AG09319 (cell line): Measurements from ENCODE around the gene CDC14A.

Source experiments
- DNase-seq: peaks from one replicate; pipeline ENCODE4 v3.0.0-alpha.2; 2010; ENCODE audit warnings: low read depth; ENCODE audit errors: extremely low read depth
- CTCF ChIP-seq: IDR thresholded peaks from 2 replicates; pipeline ENCODE4 v1.5.1; 2011; ENCODE audit warnings: low read depth, mild to moderate bottlenecking, inconsistent platforms, low read length, moderate library complexity

CDC14A gene

GRCh38 chr1:100349246-100349645 is 3.1 kb upstream of the CDC14A start:
- DNase-seq: no peak
- no peak for TF ChIP-seq CTCF

GRCh38 chr1:100350787-100351094 is 1.6 kb upstream of the CDC14A start:
- no peak for DNase-seq
- TF ChIP-seq CTCF: no peak

- DNase-seq: peak; percentile 61
- TF ChIP-seq CTCF: peak; percentile 32
These were observed 1.0 kb upstream of the CDC14A start for GRCh38 chr1:100351095-100351887.

- peak; percentile 0 for TF ChIP-seq CTCF
- no peak for DNase-seq
These were observed 930 bp downstream of the CDC14A start for GRCh38 chr1:100353071-100353801.

- no peak for DNase-seq
- no peak for TF ChIP-seq CTCF
These were observed 1.7 kb downstream of the CDC14A start for GRCh38 chr1:100353988-100354387.

- no peak for DNase-seq
- TF ChIP-seq CTCF: no peak
These were observed 2.7 kb downstream of the CDC14A start for GRCh38 chr1:100354971-100355394.

GRCh38 chr1:100358210-100358609 is 5.9 kb downstream of the CDC14A start:
- DNase-seq: no peak
- TF ChIP-seq CTCF: peak; percentile 42
